Activated CD4-positive, alpha-beta memory T cell treated with anti-CD3 and anti-CD28 coated beads for 36 hours (primary cell): ENCODE results near the gene LINC01488. TPM values are rescaled to one million over a fixed set of nuclear protein-coding genes. Genes with fewer than 3 reads are reported as not detected.

Experiments
- CTCF ChIA-PET: fragments of 350-600 bp; sonication (Branson Sonifier 250); formaldehyde crosslinking; loops from one replicate; lab custom pipeline; 2021; ENCODE audit warnings: antibody characterized with exemption, inconsistent platforms; lab: Charles Lee
- POLR2A ChIA-PET: fragments of 350-600 bp; sonication (Branson Sonifier 250); formaldehyde crosslinking; loops from one replicate; lab custom pipeline; 2021; ENCODE audit warnings: antibody characterized with exemption; lab: Charles Lee
- DNase-seq: peaks from one replicate; pipeline ENCODE4 v3.0.0-alpha.2; 2020
- H3K27ac Mint-ChIP-seq: one replicate; pipeline ENCODE4 v1.8.0; 2021; ENCODE audit warnings: mixed read lengths
- H3K27me3 Mint-ChIP-seq: one replicate; pipeline ENCODE4 v1.8.0; 2021; ENCODE audit warnings: mixed read lengths
- H3K36me3 Mint-ChIP-seq: one replicate; pipeline ENCODE4 v1.8.0; 2021; ENCODE audit warnings: mixed read lengths
- H3K4me1 Mint-ChIP-seq: one replicate; pipeline ENCODE4 v1.8.0; 2021; ENCODE audit warnings: low read depth, mixed read lengths
- H3K4me3 Mint-ChIP-seq: one replicate; pipeline ENCODE4 v1.8.0; 2021; ENCODE audit warnings: mild to moderate bottlenecking, mixed read lengths
- H3K9me3 Mint-ChIP-seq: one replicate; pipeline ENCODE4 v1.8.0; 2021; ENCODE audit warnings: mixed read lengths
- intact Hi-C: fragments of 100-400 bp; cut with micrococcal nuclease; formaldehyde crosslinking; loops from one replicate; pipeline ENCODE4 v1.15.1; 2023
- total RNA-seq, 2 experiments: library from RNA; stranded (reverse); gene quantifications; one replicate each; pipeline ENCODE4 v1.2.3, GENCODE V29; 2021

Gene LINC01488
- total RNA-seq, 2 experiments from 2014 or later, result not detected

- peaks cover 6% of the 10 kb centered on the region for H3K4me1 Mint-ChIP-seq
- no peaks in the 10 kb centered on the region for H3K36me3 Mint-ChIP-seq
- POLR2A ChIA-PET, result no interaction called here
- no peak overlapping the region for H3K27ac Mint-ChIP-seq
- no peak for DNase-seq
- no peak overlapping the region for H3K4me3 Mint-ChIP-seq
- intact Hi-C loops, result no loop called here
- H3K27me3 Mint-ChIP-seq, result peaks cover 2% of the 10 kb centered on the region
- CTCF ChIA-PET, result no interaction called here
- peaks cover 5% of the 10 kb centered on the region for H3K9me3 Mint-ChIP-seq
Observed at GRCh38 chr11:69508974-69509373, 27.5 kb downstream of the LINC01488 start.

- CTCF ChIA-PET, result no interaction called here
- Mint-ChIP-seq H3K27me3 (peaks cover 2% of the 10 kb centered on the region), H3K27ac (no peak overlapping the region), H3K4me3 (no peak overlapping the region), H3K9me3 (peaks cover 5% of the 10 kb centered on the region), H3K36me3 (no peaks in the 10 kb centered on the region), H3K4me1 (peaks cover 6% of the 10 kb centered on the region)
- DNase-seq, result no peak
- POLR2A ChIA-PET, result no interaction called here
- intact Hi-C loops, result no loop called here
Observed at GRCh38 chr11:69509381-69509780, 27.9 kb downstream of the LINC01488 start.

GRCh38 chr11:69509846-69510390 is 28.5 kb downstream of the LINC01488 start:
- Mint-ChIP-seq H3K4me3 (no peak overlapping the region), H3K27ac (no peak overlapping the region), H3K27me3 (peaks cover 2% of the 10 kb centered on the region), H3K36me3 (no peaks in the 10 kb centered on the region), H3K4me1 (peaks cover 6% of the 10 kb centered on the region), H3K9me3 (peaks cover 5% of the 10 kb centered on the region)
- no peak for DNase-seq
- intact Hi-C loops, result no loop called here
- ChIA-PET POLR2A (no interaction called here), CTCF (no interaction called here)

GRCh38 chr11:69510471-69511357 is 29.3 kb downstream of the LINC01488 start:
- Mint-ChIP-seq H3K9me3 (peaks cover 5% of the 10 kb centered on the region), H3K4me3 (no peak overlapping the region), H3K27me3 (peaks cover 2% of the 10 kb centered on the region), H3K36me3 (no peaks in the 10 kb centered on the region), H3K4me1 (peaks cover 6% of the 10 kb centered on the region), H3K27ac (no peak overlapping the region)
- POLR2A ChIA-PET, result no interaction called here
- intact Hi-C loops, result no loop called here
- CTCF ChIA-PET, result no interaction called here
- no peak for DNase-seq

GRCh38 chr11:69511358-69512055 is 30.0 kb downstream of the LINC01488 start:
- Mint-ChIP-seq H3K4me3 (no peak overlapping the region), H3K27ac (no peak overlapping the region)
- POLR2A ChIA-PET, result no interaction called here

GRCh38 chr11:69512136-69512535 is 30.7 kb downstream of the LINC01488 start:
- H3K4me3 Mint-ChIP-seq, result no peak overlapping the region

More at GRCh38 chr11:69511358-69512055, 30.0 kb downstream of the LINC01488 start:
- H3K36me3 Mint-ChIP-seq, result no peaks in the 10 kb centered on the region
- no peak for DNase-seq
- no peaks in the 10 kb centered on the region for H3K27me3 Mint-ChIP-seq
- CTCF ChIA-PET, result no interaction called here
- peaks cover under 1% of the 10 kb centered on the region for H3K9me3 Mint-ChIP-seq
- intact Hi-C loops, result no loop called here
- H3K4me1 Mint-ChIP-seq, result peaks cover 6% of the 10 kb centered on the region

GRCh38 chr11:69512790-69513189 is 31.3 kb downstream of the LINC01488 start:
- CTCF ChIA-PET, result no interaction called here
- intact Hi-C loops, result no loop called here
- H3K4me1 Mint-ChIP-seq, result peaks cover 6% of the 10 kb centered on the region
- peaks cover 6% of the 10 kb centered on the region for H3K36me3 Mint-ChIP-seq
- POLR2A ChIA-PET, result no interaction called here
- no peak overlapping the region for H3K27ac Mint-ChIP-seq
- peaks cover 6% of the 10 kb centered on the region for H3K27me3 Mint-ChIP-seq
- no peaks in the 10 kb centered on the region for H3K9me3 Mint-ChIP-seq
- no peak for DNase-seq
- no peak overlapping the region for H3K4me3 Mint-ChIP-seq

More at GRCh38 chr11:69512136-69512535, 30.7 kb downstream of the LINC01488 start:
- no peak for DNase-seq
- H3K9me3 Mint-ChIP-seq, result no peaks in the 10 kb centered on the region
- H3K36me3 Mint-ChIP-seq, result peaks cover 4% of the 10 kb centered on the region
- H3K27ac Mint-ChIP-seq, result no peak overlapping the region
- intact Hi-C loops, result no loop called here
- POLR2A ChIA-PET, result no interaction called here
- peaks cover 4% of the 10 kb centered on the region for H3K27me3 Mint-ChIP-seq
- CTCF ChIA-PET, result no interaction called here
- H3K4me1 Mint-ChIP-seq, result peaks cover 6% of the 10 kb centered on the region

GRCh38 chr11:69513196-69513595 is 31.7 kb downstream of the LINC01488 start:
- Mint-ChIP-seq H3K4me1 (peaks cover 6% of the 10 kb centered on the region), H3K27me3 (peaks cover 8% of the 10 kb centered on the region), H3K4me3 (no peak overlapping the region), H3K36me3 (peaks cover 8% of the 10 kb centered on the region), H3K9me3 (peaks cover 2% of the 10 kb centered on the region), H3K27ac (no peak overlapping the region)
- ChIA-PET CTCF (no interaction called here), POLR2A (no interaction called here)
- DNase-seq, result no peak
- intact Hi-C loops, result no loop called here

- POLR2A ChIA-PET, result no interaction called here
- no peak overlapping the region for H3K4me3 Mint-ChIP-seq
Observed at GRCh38 chr11:69513663-69514224, 32.3 kb downstream of the LINC01488 start.

GRCh38 chr11:69514771-69515170 is 33.3 kb downstream of the LINC01488 start:
- no peak overlapping the region for H3K4me3 Mint-ChIP-seq
- no peaks in the 10 kb centered on the region for H3K4me1 Mint-ChIP-seq
- POLR2A ChIA-PET, result no interaction called here
- H3K27ac Mint-ChIP-seq, result no peak overlapping the region
- CTCF ChIA-PET, result no interaction called here
- peaks cover 12% of the 10 kb centered on the region for H3K36me3 Mint-ChIP-seq
- no peak for DNase-seq
- peaks cover 10% of the 10 kb centered on the region for H3K9me3 Mint-ChIP-seq
- intact Hi-C loops, result no loop called here
- peaks cover 14% of the 10 kb centered on the region for H3K27me3 Mint-ChIP-seq

More at GRCh38 chr11:69513663-69514224, 32.3 kb downstream of the LINC01488 start:
- Mint-ChIP-seq H3K36me3 (peaks cover 12% of the 10 kb centered on the region), H3K27me3 (peaks cover 13% of the 10 kb centered on the region), H3K4me1 (peaks cover 6% of the 10 kb centered on the region), H3K9me3 (peaks cover 8% of the 10 kb centered on the region), H3K27ac (no peak overlapping the region)
- intact Hi-C loops, result no loop called here
- CTCF ChIA-PET, result no interaction called here
- no peak for DNase-seq

- Mint-ChIP-seq H3K36me3 (peaks cover 12% of the 10 kb centered on the region), H3K4me1 (no peaks in the 10 kb centered on the region), H3K27me3 (peaks cover 14% of the 10 kb centered on the region), H3K27ac (no peak overlapping the region), H3K4me3 (no peak overlapping the region), H3K9me3 (peaks cover 10% of the 10 kb centered on the region)
- ChIA-PET POLR2A (no interaction called here), CTCF (no interaction called here)
- intact Hi-C loops, result no loop called here
- no peak for DNase-seq
Observed at GRCh38 chr11:69515271-69516245, 34.1 kb downstream of the LINC01488 start.
